ENCODE results near the gene MKLN1. TPM values are rescaled to one million over a fixed set of nuclear protein-coding genes. Genes with fewer than 3 reads are reported as not detected.

The MKLN1 gene
- total and polyA plus RNA-seq, 2 of the 13 experiments (the other 11 are each of a cell fraction or from before 2014, with no cell fraction given), result 33.6 to 43.5 TPM

DNA sequence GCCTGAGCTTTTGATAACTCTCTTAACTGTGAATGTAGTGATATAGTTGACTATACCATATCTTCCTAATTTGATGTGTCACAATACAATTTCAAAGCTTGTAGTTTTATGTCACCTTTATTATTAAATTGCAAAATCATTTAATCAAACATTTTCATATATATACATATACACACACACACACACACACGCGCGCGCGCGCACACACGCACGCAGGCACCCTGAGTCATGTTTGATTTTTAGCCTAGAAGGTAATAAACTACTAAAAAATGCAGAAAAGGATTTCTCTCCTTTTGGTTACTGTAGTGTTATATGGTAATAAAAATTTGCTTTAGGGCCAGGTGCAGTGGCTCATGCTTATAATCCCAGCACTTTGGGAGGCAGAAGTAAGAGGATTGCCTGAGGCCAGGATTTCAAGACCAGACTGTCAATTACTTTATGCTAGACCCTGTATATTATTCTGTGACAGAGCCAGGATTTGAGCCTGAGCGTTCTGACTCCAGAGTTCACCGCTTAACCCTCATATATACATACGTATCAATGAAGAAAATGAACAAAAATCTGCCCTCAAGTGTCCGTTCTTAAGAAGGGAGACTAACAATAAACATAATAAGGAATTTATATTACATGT, 139.2 kb downstream of the MKLN1 start:
- ATAC-seq, result no peak
- Histone ChIP-seq H3K4me1 (ENCODE audit: insufficient read depth, low read length) (no peaks in the 10 kb centered on the region), H4K20me1 (ENCODE audit: insufficient read depth, low read length) (no peaks in the 10 kb centered on the region), H3K36me3 (replicated peaks in 1 of 2; ENCODE audit: control insufficient read depth in 1 of 2, insufficient read depth in 2 of 2, low read length in 2 of 2) (peaks cover 15 to 58% of the 10 kb centered on the region in 2 experiments), H3K79me2 (ENCODE audit: insufficient read depth, low read length) (no peaks in the 10 kb centered on the region), H3K9ac (ENCODE audit: insufficient read depth, low read depth, low read length) (no peak overlapping the region), H2AFZ (ENCODE audit: low read length) (no peak overlapping the region), H3K27me3 (ENCODE audit: control insufficient read depth in 1 of 2, insufficient read depth in 2 of 2, low read length in 2 of 2) (no peaks in the 10 kb centered on the region), H3K4me3 (replicated peaks in 1 of 3; ENCODE audit: insufficient read depth in 1 of 3, low read depth in 2 of 3, low read length in 3 of 3) (no peak overlapping the region), H3K4me2 (ENCODE audit: low read depth, low read length) (no peak overlapping the region), H3K27ac (ENCODE audit: extremely low read length, insufficient read depth, low read length) (no peak overlapping the region), H3K9me3 (ENCODE audit: low read length) (no peaks in the 10 kb centered on the region)
- intact Hi-C loops (cut with micrococcal nuclease; ENCODE audit: unreplicated experiment), result no loop called here
- ChIA-PET POLR2A (no interaction called here), CTCF (ENCODE audit: low intra/inter-chr PET ratio, low total read pairs) (no interaction called here)
- 96% methylated on average over 12 of the region's 12 CpGs for WGBS (ENCODE audit: low lambda C conversion rate)
- BruUV-seq (replicated peaks), result no TSS peak
- TF ChIP-seq HNRNPLL (IDR thresholded peaks at IDR 0.05; ENCODE audit: low read depth, low read length, poor library complexity, severe bottlenecking) (peak; percentile 17), GATAD2A (CRISPR knock-in tag; IDR thresholded peaks at IDR 0.05) (no peak), PCBP2 (optimal IDR thresholded peaks at IDR 0.05; ENCODE audit: low read depth, low read length, poor library complexity, severe bottlenecking) (no peak), ZNF3 (CRISPR knock-in tag; IDR thresholded peaks at IDR 0.05) (no peak), GATAD1 (CRISPR knock-in tag; IDR thresholded peaks at IDR 0.05) (no peak)
- TF ChIP-seq, protein P1, sequence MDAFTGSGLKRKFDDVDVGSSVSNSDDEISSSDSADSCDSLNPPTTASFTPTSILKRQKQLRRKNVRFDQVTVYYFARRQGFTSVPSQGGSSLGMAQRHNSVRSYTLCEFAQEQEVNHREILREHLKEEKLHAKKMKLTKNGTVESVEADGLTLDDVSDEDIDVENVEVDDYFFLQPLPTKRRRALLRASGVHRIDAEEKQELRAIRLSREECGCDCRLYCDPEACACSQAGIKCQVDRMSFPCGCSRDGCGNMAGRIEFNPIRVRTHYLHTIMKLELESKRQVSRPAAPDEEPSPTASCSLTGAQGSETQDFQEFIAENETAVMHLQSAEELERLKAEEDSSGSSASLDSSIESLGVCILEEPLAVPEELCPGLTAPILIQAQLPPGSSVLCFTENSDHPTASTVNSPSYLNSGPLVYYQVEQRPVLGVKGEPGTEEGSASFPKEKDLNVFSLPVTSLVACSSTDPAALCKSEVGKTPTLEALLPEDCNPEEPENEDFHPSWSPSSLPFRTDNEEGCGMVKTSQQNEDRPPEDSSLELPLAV (CRISPR knock-in tag; conservative IDR thresholded peaks at IDR 0.05; ENCODE audit: low read depth), result no peak
- TF ChIP-seq, protein P2, sequence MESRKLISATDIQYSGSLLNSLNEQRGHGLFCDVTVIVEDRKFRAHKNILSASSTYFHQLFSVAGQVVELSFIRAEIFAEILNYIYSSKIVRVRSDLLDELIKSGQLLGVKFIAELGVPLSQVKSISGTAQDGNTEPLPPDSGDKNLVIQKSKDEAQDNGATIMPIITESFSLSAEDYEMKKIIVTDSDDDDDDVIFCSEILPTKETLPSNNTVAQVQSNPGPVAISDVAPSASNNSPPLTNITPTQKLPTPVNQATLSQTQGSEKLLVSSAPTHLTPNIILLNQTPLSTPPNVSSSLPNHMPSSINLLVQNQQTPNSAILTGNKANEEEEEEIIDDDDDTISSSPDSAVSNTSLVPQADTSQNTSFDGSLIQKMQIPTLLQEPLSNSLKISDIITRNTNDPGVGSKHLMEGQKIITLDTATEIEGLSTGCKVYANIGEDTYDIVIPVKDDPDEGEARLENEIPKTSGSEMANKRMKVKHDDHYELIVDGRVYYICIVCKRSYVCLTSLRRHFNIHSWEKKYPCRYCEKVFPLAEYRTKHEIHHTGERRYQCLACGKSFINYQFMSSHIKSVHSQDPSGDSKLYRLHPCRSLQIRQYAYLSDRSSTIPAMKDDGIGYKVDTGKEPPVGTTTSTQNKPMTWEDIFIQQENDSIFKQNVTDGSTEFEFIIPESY (CRISPR knock-in tag; IDR thresholded peaks at IDR 0.05), result no peak
- DNase-seq (ENCODE audit: low spot score), result no peak
- FAIRE-seq, result no peak
- in situ Hi-C loops (cut with HindIII; ENCODE audit: extremely low pct_ligation_motif_present, low pct_unique_long_range_greater_than_20kb), result no loop called here

All from HepG2 (cell line).